GM19035 (cell line): ENCODE data around the gene IL36B.

Experiments used
- ATAC-seq: cut with Tn5 transposase; IDR thresholded peaks from one replicate; pipeline ENCODE4 v1.9.1; 2021; ENCODE audit not compliant: unreplicated experiment

IL36B gene

DNA sequence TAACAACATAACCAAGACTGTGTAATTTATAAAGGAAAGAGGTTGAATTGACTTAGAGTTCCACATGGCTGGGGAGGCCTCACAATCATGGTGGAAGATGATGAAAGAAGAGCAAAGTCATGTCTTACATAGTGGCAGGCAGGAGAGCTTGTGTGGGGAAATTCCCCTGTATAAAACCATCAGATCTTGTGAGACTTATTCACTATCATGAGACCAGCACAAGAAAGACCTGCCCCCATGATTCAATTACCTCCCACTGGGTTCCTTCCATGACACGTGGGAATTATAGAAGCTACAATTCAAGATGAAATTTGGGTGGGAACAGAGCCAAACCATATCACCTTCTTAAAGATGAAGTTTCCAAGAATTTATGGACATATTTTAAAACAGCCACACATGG, 3.9 kb upstream of the IL36B start:
- no peak for ATAC-seq

DNA sequence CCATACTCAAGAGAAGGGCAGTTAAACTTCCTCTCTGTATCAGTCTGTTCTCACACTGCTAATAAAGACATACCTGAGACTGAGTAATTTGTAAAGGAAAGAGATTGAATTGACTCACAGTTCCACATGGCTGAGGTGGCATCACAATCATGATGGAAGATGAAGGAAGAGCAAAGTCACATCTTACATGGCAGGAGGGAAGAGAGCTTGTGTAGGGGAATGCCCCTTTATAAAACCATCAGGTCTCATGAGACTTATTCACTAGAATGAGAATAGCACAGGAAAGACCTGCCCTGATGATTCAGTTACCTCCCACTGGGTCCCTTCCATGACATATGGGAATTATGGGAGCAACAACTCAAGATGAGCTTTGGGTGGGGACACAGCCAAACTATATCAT, 1.4 kb upstream of the IL36B start:
- no peak for ATAC-seq

DNA sequence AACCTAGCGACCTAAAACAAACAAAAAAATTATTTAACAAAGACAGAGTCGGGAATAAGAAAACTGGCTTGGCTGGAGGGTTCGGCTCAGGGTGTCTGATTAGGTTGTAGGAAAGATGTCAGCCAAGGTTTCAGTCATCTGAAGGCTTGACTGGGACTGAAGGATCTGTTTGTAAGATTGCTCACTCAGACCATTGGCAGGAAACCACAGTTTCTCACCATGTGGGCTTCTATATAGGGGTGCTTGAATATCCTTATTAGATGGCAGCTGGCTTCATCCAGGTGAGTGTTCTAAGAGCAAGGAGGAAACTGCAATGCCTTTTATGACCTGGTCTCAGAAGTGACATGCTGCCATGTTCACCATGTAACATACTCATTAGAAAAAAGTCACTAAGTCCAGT, 999 bp upstream of the IL36B start:
- no peak for ATAC-seq

DNA sequence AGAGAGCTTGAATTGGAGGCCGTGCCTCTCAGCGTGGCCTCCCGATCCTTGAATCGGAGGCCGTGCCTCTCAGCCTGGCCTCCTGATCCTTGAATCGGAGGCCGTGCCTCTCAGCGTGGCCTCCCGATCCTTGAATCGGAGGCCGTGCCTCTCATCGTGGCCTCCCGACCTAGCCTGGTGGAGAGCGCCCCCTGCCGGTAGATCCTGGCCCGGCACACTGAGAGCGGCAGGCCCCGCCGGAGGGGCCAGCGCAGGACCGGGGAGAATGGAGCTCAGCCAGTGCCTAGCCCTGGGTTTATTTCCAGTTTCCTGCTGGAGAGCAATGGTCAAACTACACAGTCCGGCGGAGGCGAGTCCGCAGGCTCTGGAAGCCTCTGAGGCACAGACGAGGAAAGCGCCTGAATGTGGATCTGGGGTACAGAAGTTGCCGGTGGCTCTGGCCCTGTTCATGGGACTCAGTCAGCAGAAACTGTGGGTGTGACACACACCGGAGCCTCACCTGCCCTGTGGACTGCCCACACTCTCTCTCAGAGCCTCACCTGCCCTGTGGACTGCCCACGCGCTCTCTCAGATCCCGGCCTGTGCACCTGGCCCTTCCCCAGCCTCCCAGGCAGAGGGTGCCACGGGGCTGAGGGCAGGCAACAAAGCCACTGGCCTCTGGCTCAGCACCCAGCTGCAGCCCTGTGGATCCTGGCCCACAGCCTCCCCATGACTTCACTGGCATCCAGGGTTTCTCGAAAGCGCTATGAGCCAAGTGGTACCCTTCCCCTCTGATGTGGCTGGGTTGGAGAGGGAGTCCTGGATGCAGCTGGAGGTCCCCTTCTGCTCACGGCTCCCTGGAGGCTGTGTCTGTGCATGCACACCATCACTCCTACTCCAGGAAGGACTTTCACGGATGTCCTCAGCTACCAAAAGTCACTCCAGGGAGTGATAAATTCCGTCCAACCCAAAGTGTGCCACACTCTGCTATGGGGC, 1.5 kb downstream of the IL36B start:
- no peak for ATAC-seq

DNA sequence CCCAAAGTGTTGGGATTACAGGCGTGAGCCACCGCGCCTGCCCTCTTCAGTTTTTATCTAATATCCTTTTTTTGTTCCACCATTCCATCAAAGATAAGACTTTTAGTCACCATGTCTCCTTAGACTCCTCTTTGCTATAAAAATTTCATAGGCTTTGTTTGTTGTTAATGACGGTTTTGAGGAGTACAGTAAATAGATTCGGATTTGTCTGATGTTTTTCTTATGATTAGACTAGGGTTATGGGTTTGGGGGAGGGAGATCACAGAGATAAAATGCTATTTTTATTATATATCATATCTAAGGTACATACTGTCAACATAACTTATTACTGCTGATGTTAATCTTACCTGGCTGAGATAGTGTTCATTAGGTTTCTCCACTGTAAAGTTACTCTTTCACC, 6.2 kb downstream of the IL36B start:
- ATAC-seq: no peak

DNA sequence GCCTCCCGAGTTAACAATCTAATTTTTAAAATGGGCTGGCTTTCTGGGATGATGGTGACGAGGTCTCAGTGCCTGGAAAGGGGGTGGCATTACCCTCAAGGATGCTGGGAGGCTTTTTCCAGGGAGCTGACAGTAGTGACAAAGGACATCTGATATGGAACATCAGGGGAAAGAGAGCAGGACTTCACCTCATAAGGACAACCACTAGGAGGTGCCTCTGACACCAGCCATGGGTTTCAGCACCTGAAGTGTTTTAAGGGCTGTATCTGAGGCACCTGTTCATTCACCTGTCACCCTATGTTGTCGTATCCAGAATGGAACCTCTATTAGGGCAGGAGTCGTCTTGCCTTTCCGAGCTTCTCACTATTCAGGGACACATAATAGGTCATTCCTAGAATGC, 10.8 kb downstream of the IL36B start:
- no peak for ATAC-seq

DNA sequence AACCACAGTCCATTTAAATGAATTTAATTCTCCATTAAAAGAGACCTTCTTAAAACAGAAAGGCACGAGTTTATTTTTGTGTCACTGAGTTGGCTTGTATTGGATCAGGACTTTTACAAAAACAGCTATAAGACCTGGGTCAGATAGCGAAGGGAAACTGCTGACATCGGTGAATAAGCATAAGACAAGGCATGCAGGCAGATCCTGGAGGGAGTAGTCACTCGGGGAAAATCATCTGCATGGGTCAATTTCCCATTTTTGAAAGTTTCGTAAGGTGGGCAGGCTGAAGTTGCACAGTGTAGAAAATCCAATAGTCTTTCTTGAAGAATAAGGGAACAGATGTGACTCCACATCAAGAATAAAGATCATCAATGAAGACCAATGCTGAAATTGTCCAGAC, 12.9 kb downstream of the IL36B start:
- no peak for ATAC-seq

DNA sequence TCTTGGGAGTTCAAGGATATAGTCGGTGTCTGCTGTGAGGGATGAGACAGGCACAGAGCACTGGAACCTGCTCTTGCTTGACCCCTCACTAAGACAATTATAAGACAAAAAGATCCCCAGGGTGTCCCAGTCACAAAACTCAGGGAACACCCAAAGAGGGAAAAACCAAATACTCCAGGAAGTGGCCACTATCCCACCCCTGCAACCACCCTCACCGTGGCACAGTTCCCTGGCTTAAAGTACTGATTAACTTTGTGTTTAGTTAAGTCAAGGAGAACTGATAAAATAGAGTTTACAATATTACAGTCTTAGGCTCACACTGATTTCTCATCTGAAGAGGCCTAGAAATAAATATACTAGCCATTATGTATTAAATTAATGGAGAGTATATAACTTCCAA, 13.5 kb downstream of the IL36B start:
- no peak for ATAC-seq

DNA sequence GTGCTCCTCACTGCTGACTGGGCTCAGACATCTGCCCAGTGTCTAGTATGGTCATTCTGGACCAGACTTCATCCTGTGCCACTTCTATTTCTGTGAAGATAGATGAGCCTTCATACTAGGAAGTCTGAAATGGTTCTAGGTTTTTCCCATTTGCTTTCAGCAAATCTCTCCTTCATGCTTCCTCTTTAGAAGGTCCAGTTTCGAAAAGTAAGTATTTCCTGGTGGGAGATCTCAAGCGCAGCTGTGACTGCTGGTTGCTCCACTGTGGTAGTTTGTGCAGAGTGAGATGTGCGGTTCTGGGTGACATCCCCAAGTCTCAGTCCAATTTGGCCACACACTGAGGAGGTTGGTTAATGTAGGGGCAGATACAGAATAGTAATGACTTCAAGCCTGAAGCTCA, 14.4 kb downstream of the IL36B start:
- no peak for ATAC-seq

DNA sequence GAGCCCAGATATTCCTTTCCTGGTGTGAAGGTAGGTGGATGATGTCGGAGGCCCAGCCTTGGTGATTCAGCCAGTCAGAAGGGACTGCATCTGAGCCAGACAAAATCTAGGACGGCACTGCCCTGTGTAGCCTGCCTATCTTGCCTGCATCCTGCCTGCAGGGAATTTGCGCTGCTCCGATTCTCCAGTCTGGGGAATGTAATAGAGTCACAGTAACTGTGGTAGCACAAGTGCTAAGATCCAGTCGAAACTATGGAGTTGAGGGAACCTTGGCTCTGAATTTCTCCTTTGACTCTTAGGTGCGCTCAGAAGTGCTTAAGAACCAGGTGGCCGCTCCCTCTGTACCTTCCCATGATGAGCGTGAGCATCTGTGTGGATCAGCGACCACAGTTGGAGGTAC, 15.9 kb downstream of the IL36B start:
- no peak for ATAC-seq

DNA sequence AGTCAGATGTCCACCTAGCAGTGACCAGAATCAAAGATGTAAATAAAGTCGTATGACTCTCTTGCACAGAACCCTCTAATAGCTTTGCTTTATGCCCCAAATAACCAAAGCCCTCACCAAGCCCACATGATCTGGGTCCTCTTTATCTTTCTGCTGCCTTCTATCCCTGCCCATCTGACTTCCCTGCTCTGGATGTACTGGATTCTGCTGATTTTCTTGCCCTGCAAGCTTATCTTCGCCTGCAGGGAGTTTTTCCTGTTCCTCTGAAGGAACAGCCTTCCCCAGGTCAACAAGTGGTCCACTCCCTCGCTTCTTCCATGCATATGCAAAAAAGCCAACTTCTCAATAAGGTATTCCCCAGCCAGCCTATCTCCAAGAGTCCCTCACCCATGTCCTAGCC, 18.7 kb downstream of the IL36B start:
- ATAC-seq: no peak

DNA sequence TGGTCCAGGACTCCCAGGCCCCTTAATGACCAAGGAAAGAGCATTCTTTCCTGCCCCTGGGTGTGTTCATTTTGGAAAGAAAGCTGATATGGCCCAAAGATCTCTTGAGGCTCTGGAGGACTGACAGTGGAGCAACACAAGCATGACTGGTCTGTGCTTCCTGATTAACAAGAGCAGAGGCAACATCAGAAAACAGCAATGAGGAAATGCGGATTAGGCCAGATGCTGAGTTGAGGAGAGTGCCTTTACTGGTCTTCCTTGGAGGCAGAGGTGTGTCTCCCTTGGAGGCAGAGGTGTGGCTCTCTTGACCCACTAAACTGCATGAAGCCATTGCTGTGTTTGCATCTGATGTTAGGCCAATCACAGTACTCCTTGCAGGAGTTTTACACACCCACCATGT, 19.9 kb downstream of the IL36B start:
- no peak for ATAC-seq

DNA sequence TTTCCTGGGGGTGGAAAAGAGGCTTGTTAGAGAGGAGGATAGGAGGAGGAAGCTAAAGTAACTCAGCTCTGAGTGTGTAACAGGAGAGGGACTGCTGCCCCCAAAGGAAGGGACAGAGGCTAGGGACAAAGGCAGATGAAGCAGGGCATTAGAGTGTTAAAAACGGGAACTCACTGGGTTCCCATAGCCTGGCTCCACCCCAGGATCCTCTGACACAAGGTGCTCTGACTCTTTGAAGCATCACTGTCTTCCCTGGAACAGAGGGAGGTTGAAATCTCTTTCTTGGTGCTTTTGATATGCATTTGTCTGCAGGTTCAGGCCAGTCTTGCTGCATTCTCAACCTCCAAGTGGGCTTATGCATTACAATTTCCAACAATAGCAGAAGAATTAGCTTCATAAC, 24.6 kb downstream of the IL36B start:
- no peak for ATAC-seq

DNA sequence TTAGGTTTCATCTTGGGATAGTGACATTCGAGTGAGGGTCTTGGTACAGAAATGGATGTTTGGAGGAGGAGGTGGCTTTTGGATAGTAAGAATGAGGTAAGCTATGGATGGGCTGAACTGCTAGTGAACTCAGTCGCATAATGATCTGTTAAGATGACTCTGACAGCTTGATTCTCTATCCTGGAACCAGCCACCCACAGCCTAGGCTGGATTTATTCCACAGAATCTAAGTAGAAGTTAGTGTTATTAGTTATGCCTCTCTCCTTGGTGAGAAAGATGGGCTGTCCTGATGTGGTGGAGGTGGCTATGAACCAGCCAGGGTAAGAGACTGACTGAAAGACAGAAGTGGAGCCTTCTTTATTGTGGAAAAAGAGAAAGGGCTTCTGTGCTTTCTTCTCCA, 25.0 kb downstream of the IL36B start:
- no peak for ATAC-seq

DNA sequence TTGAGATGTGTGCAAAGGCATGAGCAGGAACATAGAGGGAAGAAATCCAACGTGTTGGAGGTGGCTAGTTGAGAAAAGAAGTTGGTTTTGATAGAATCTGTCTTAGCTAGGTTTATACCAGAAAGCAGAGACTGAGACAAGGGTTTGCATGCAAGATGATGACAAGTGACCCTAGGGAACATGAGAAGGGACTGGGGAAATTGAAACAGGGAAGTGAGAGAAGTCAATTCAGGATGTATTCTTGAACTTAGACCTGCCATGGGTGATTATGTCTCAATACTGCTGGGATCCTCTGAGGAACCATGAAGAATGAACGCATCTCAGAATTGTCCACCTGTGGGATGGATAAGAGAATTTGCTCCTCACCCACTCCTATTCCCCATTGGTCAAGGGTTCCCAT, 26.9 kb downstream of the IL36B start:
- no peak for ATAC-seq

DNA sequence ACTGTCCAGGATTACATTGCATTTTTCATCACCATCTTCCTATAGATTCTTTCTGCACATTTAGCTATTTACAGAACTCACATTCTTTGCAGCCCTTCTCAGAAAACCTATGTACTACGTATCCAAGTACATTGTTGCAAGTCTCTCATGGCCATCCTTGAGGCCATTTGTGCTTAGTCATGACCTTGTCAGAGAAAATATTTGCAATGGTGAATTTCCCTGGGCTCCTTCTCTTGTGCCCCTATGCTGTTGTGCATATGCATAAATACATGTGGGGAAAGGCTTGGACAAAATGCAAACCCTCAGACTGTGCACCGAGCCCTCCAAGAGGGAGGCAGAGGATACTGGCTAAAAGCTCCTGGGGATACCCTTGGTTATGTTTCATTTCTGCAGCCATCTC, 27.9 kb downstream of the IL36B start:
- ATAC-seq: no peak

DNA sequence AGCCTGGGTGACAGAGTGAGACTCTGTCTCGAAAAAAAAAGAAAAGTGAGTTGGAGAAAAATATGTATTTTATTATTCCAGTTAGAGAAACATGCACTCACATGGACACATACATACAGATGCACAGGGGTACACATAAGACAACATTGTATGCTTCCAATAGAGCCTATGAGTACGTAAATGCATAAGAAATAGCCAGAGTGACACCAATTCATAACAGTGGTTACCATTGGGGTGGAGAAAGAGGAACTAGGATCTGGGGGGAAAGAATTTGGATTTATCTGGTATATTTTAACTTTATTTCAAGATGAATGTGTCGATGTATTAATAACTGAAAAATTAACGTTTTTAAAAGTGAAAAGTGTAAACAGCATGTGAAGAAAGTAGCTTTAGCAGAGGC, 31.4 kb downstream of the IL36B start:
- ATAC-seq: no peak

DNA sequence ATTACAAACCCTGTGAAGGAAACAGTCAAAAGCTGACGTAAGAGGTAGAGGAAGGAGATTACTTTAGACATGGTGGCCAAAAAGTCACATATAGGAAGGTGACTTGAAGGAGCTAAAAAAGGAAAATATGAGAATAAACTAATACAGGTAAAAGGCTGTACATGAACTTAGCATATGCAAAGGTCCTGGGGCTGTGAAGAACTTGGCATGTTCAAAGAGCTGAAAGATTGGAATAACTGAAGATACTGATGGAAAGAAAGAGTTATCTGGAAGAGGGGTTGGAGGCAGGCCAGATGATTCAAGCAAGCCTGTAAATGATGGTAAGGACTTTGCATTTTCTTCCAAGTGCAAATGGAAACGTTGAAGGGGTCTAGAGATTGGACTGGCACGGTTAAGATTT, 34.2 kb downstream of the IL36B start:
- ATAC-seq: no peak

DNA sequence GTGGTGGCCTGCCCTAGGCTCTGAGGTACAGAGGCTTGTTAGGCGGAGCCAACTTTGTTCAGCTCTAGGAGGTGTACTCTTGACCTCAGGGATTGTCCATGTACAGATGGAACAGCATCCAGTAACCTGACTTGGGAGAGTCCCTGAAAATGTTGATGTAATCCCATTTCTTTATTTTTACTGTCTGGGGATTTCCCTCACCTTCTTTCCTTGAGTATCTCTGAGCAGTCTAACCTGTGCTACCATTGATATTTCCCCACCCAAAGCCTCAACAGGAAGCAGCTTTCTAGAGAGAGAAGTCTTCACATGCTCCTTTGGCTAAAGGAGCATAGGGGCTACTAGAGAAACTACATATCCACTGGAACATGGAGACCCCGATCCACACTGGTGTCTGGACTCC, 37.0 kb downstream of the IL36B start:
- no peak for ATAC-seq

DNA sequence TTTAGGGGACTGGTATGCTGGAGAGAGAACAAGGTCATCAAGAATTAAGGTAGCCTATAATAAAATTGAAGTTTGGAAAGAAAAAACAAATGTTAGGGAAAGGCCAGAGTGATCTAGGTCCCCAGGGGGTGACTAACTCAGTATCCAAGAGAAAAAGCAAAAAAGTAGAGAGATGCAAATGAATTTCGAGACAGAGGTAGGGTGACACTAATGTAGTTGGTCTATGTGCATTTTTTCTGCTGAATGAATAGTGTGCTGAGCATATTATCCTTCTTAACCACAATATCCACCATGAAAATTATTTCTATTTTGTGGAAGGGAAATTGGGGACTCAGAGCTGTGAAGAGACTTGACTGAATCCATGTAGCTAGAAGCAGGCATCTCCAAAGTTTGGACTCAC, 37.6 kb downstream of the IL36B start:
- ATAC-seq: no peak

DNA sequence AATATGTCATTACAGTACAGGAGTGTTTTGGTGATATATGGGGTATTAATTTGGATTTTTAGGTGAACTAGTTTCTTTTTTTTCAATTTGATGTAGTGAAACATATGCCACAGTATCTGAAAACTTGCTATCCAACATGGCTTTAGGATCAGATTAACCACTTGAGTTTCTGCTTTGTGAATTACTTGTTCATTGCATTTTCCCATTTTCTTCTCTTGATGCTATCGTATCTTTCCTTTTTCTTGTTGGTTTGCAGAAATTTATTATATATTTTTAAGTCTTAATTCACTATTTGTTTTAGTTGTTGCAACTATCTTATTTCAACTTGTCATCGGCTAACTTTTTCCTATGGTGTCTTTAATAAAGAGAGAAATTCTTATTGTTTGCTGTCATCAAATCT, 38.6 kb downstream of the IL36B start:
- ATAC-seq: no peak

DNA sequence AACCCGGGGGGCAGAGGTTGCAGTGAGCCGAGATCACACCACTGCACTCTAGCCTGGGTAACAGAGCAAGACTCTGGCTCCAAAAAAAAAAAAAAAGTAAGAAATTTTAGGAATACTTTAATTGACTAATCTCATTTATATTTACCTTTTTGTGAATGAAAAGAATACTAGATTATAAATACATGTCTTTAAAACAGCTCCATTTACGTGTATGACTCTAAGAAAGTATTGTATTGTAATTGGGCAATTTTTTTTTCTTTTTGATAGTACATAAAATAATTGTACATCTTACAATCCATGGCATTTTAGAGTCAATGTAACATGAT, 39.4 kb downstream of the IL36B start:
- ATAC-seq: no peak
